Gastrocnemius medialis (tissue), 4 donors: ENCODE results near the gene TXNRD2. TPM values are rescaled to one million over a fixed set of nuclear protein-coding genes. Genes with fewer than 3 reads are reported as not detected.
"Not testable (repeated sequence)": the region's sequence is repeated elsewhere in the genome, so short reads cannot be mapped to it uniquely, and the experiment has no call there.

Experiments used
- ATAC-seq, 2 donors: fragments of 150-250 bp; one replicate each; pipeline ENCODE4 v1.9.1; 2016
- DNase-seq, 2 donors: peaks; one replicate each; pipeline ENCODE4 v3.0.0-alpha.2; 2019
- H3K27ac ChIP-seq, 4 donors: fragments of 200-600 bp; sonication (generic); 1 replicate in 1 of 4; 2 replicates in 3 of 4; pipeline ENCODE4 v1.5.1; 2016 to 2018; ENCODE audit warnings: mild to moderate bottlenecking in 2 of 4, moderate library complexity in 1 of 4
- H3K27me3 ChIP-seq, 3 donors: fragments of 200-600 bp; sonication (generic) in 2 of 3; 1 replicate in 1 of 3; 2 replicates in 2 of 3; pipeline versions ENCODE4 v1.5.1 to v1.6.0; 2016 to 2019; ENCODE audit warnings: mild to moderate bottlenecking in 1 of 3, moderate library complexity in 1 of 3
- H3K36me3 ChIP-seq, 2 donors: fragments of 200-600 bp; sonication (generic) in 1 of 2; one replicate each; pipeline ENCODE4 v1.5.1; 2017 to 2018
- H3K4me1 ChIP-seq, 2 donors: fragments of 200-600 bp; sonication (generic) in 1 of 2; one replicate each; pipeline ENCODE4 v1.5.1; 2016 to 2017; ENCODE audit warnings: mild to moderate bottlenecking in 2 of 2
- H3K4me3 ChIP-seq, 4 donors: fragments of 200-600 bp; sonication (generic) in 3 of 4; 1 replicate in 1 of 4; 2 replicates in 3 of 4; pipeline ENCODE4 v1.5.1; 2016 to 2019; ENCODE audit warnings: mild to moderate bottlenecking in 2 of 4
- H3K9me3 ChIP-seq, 3 donors: fragments of 200-600 bp; sonication (generic) in 2 of 3; 1 replicate in 1 of 3; 2 replicates in 2 of 3; pipeline ENCODE4 v1.5.1; 2016 to 2019
- POLR2A ChIP-seq, 2 donors: fragments of 450-650 bp; IDR thresholded peaks; one replicate each; pipeline ENCODE4 v1.6.1; 2017; ENCODE audit warnings: antibody characterized with exemption in 2 of 2, mild to moderate bottlenecking in 2 of 2, moderate library complexity in 2 of 2
- in situ Hi-C, 4 donors: fragments of 200-750 bp; cut with MboI; loops; one replicate each; pipeline versions ENCODE4 v1.15.0 to v1.8.0; 2017; ENCODE audit warnings: low sequenced_read_pairs in 4 of 4
- intact Hi-C: fragments of 100-400 bp; cut with DNase I; formaldehyde crosslinking; loops from one replicate; pipeline ENCODE4 v1.15.1; 2023; ENCODE audit warnings: low total_unique reads
- total RNA-seq, 4 donors: library from RNA; depleted of rRNA; stranded (reverse); fragments of >200 nt; gene quantifications; one replicate each; pipeline versions ENCODE4 v1.1.0 to v1.2.3, GENCODE V29; 2016
- TF ChIP-seq, protein P1 (sequence below), 5 experiments: fragments of 450-650 bp in 3 of 5; fragments of 200-600 bp in 2 of 5; sonication (generic) in 2 of 5; IDR thresholded peaks in 4 of 5; conservative IDR thresholded peaks in 1 of 5; 1 replicate in 4 of 5; 2 replicates in 1 of 5; pipeline ENCODE4 v1.5.1; 2016 to 2019; ENCODE audit warnings: antibody characterized with exemption in 5 of 5, mild to moderate bottlenecking in 3 of 5, moderate library complexity in 3 of 5

Gene TXNRD2
- total RNA-seq, 4 donors from 2014 or later, result 9.0 to 18.0 (median 14.4) TPM

GRCh38 chr22:19909350-19910179 lies 32.1 kb downstream of the TXNRD2 start:
- Histone ChIP-seq H3K27ac (no peak overlapping the region), H3K4me1 (no peaks in the 10 kb centered on the region), H3K36me3 (peaks cover 0 to 26% of the 10 kb centered on the region in 2 donors), H3K4me3 (no peak overlapping the region), H3K9me3 (no peaks in the 10 kb centered on the region), H3K27me3 (no peaks in the 10 kb centered on the region)
- intact Hi-C loops, result loop anchor here (1.0 to 2.0 kb wide), 2 partner anchors 55 to 179 kb away; partner anchors contain the start of genes GNB1L and RTL10
- ATAC-seq (peak; percentile 93 to 94), DNase-seq (peak; percentile 59 to 77)
- no peak for TF ChIP-seq POLR2A (IDR thresholded peaks at IDR 0.05)
- TF ChIP-seq, protein P1, sequence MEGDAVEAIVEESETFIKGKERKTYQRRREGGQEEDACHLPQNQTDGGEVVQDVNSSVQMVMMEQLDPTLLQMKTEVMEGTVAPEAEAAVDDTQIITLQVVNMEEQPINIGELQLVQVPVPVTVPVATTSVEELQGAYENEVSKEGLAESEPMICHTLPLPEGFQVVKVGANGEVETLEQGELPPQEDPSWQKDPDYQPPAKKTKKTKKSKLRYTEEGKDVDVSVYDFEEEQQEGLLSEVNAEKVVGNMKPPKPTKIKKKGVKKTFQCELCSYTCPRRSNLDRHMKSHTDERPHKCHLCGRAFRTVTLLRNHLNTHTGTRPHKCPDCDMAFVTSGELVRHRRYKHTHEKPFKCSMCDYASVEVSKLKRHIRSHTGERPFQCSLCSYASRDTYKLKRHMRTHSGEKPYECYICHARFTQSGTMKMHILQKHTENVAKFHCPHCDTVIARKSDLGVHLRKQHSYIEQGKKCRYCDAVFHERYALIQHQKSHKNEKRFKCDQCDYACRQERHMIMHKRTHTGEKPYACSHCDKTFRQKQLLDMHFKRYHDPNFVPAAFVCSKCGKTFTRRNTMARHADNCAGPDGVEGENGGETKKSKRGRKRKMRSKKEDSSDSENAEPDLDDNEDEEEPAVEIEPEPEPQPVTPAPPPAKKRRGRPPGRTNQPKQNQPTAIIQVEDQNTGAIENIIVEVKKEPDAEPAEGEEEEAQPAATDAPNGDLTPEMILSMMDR (IDR thresholded peaks at IDR 0.05 in 4 of 5, conservative IDR thresholded peaks at IDR 0.05 in 1 of 5), result peak; percentile 77 to 93 (median 87)
- in situ Hi-C loops, result loop anchor here in 2 of 4 donors (5.0 kb wide), 1 partner anchor 177 kb away; no protein-coding TSS in a partner anchor

DNA sequence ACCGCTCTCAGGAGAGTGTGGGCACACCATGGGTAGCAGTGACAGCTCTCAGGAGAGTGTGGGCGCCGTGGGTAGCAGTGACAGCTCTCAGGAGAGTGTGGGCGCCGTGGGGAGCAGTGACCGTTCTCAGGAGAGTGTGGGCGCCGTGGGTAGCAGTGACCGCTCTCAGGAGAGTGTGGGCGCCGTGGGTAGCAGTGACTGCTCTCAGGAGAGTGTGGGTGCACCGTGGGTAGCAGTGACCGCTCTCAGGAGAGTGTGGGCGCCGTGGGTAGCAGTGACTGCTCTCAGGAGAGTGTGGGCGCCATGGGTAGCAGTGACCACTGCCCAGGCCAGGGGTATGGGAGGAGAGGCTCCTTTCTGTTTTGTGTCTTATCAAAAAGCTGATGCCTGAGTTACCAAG lies 33.7 kb downstream of the TXNRD2 start:
- H3K27me3 ChIP-seq, H3K27ac ChIP-seq, H3K9me3 ChIP-seq, ATAC-seq, H3K36me3 ChIP-seq, H3K4me3 ChIP-seq, DNase-seq, H3K4me1 ChIP-seq, intact Hi-C loops: not testable (repeated sequence)
- in situ Hi-C loops, result loop anchor here in 1 of 4 donors (5.0 kb wide), 1 partner anchor 176 kb away; no protein-coding TSS in a partner anchor

DNA sequence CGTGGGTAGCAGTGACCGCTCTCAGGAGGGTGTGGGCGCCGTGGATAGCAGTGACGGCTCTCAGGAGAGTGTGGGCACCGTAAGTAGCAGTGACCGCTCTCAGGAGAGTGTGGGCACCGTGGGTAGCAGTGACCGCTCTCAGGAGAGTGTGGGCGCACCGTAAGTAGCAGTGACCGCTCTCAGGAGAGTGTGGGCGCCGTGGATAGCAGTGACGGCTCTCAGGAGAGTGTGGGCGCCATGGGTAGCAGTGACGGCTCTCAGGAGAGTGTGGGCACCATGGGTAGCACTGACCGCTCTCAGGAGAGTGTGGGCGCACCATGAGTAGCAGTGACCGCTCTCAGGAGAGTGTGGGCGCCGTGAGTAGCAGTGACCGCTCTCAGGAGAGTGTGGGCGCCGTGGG lies 34.8 kb downstream of the TXNRD2 start:
- intact Hi-C loops, DNase-seq, H3K4me3 ChIP-seq, H3K27ac ChIP-seq, H3K36me3 ChIP-seq, H3K9me3 ChIP-seq, H3K27me3 ChIP-seq, ATAC-seq, H3K4me1 ChIP-seq: not testable (repeated sequence)
- in situ Hi-C loops, result loop anchor here in 1 of 4 donors (5.0 kb wide), 1 partner anchor 175 kb away; no protein-coding TSS in a partner anchor

DNA sequence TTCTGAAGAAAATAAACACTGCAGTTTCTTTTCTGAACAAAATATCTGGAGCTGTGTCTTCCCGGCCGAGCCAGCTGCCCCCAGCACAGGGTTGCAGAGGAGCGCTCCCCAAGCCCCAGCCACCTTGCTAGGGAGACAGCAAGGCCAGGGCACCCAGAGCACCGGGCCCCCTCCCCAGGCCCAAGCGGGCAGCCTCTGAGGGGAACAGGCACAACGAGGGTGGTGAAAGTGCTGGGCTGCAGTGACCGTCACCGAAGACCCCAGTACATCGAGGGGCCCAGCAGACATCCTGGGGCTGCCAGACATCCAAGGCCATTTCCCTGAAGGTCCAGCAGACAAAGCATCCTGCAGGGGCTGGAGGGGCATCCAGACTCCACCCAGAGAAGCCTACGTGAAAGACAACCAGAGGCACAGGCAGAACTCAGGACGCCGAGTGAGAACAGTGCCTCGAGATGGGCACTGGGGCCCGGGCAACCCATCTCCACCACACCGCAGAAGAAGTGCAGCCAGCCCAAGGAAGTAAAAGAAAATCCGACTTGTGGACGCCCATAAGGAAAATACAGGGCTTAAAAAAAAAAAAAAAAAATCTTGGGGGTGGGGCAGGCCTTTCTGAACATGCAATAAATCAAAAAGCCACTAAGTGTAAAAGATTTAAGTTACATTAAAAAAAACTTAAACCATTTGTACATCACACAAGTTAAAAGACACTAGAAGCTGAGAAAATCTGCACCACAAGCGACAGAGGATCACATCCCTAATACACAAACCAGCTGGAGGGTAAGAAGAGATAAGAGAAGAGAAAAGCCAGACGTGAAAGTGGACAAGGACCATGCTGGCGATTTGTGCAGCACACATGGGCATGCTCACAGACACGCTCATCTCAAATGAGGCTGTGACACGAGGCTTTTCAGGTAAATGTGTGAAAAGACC lies 36.0 kb downstream of the TXNRD2 start:
- intact Hi-C loops (no loop called here), in situ Hi-C loops (loop anchor here in 1 of 4 donors (5.0 kb wide), 1 partner anchor 173 kb away; no protein-coding TSS in a partner anchor)
- H3K36me3 ChIP-seq, result peaks cover 0 to 5% of the 10 kb centered on the region in 2 donors

GRCh38 chr22:19904935-19905334 lies 36.7 kb downstream of the TXNRD2 start:
- no peak overlapping the region for H3K27ac ChIP-seq
- H3K27me3 ChIP-seq, result no peaks in the 10 kb centered on the region
- in situ Hi-C loops (loop anchor here in 1 of 4 donors (5.0 kb wide), 1 partner anchor 173 kb away; no protein-coding TSS in a partner anchor), intact Hi-C loops (no loop called here)
- ATAC-seq (no peak), DNase-seq (no peak)
- H3K36me3 ChIP-seq, result peaks cover 0 to 5% of the 10 kb centered on the region in 2 donors
- TF ChIP-seq, protein P1 (IDR thresholded peaks at IDR 0.05 in 4 of 5, conservative IDR thresholded peaks at IDR 0.05 in 1 of 5), result no peak
- no peak overlapping the region for H3K4me3 ChIP-seq
- no peaks in the 10 kb centered on the region for H3K4me1 ChIP-seq
- no peaks in the 10 kb centered on the region for H3K9me3 ChIP-seq

More for the DNA sequence above, 36.0 kb downstream of the TXNRD2 start:
- no peaks in the 10 kb centered on the region for H3K4me1 ChIP-seq
- no peak overlapping the region for H3K27ac ChIP-seq
- TF ChIP-seq, protein P1 (IDR thresholded peaks at IDR 0.05 in 4 of 5, conservative IDR thresholded peaks at IDR 0.05 in 1 of 5), result no peak
- TF ChIP-seq POLR2A (IDR thresholded peaks at IDR 0.05), result no peak
- no peak for ATAC-seq
- H3K4me3 ChIP-seq, result no peak overlapping the region
- DNase-seq, result no peak
- H3K9me3 ChIP-seq, result no peaks in the 10 kb centered on the region
- H3K27me3 ChIP-seq, result no peaks in the 10 kb centered on the region
